ENCODE measurements around the gene HEYL.
"Not testable (repeated sequence)": the region's sequence is repeated elsewhere in the genome, so short reads cannot be mapped to it uniquely, and the experiment has no call there.

HEYL gene

GRCh38 chr1:39601667-39602255 lies 37.7 kb downstream of the HEYL start:
- not testable (repeated sequence) for DNase-seq (ENCODE audit: low read depth)

DNA sequence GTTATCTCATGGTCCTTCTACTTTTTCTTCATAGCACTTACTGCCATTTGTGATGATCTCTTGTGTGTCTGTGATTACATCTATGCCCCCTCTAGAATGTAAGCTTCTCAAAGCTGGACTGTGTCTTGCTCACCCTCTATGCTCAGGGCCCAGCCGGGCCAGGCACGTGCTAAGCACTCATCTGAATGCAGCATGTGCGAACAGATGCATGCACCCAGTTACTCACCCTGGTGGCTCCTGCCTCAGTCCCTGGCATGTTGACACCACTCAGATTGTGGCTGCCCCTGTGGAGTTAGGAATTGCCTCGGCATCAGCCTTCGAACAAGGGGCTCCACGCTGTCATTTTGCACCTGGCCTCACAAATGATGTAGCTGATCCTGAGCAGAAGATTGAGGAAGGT lies 43.3 kb downstream of the HEYL start:
- no peak for DNase-seq (ENCODE audit: low read depth)

DNA sequence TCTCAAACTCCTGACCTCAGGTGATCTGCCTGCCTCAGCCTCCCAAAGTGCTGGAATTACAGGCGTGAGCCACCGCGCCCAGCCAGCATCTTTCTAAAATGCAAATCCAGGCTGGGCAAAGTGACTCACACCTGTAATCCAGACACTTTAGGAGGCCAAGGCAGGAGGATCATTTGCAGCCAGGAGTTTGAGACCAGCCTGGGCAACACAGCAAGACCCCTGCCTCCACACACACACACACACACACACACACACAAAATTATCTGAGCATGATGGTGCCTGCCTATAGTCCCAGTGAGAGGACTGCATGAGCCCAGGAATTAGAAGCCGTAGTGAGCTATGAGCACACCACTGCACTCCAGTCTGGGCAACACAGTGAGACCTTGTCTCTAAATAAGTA lies 46.1 kb downstream of the HEYL start:
- no peak for DNase-seq (ENCODE audit: low read depth)

- DNase-seq (ENCODE audit: low read depth): no peak
Observed at GRCh38 chr1:39592069-39592468, 47.4 kb downstream of the HEYL start.

DNA sequence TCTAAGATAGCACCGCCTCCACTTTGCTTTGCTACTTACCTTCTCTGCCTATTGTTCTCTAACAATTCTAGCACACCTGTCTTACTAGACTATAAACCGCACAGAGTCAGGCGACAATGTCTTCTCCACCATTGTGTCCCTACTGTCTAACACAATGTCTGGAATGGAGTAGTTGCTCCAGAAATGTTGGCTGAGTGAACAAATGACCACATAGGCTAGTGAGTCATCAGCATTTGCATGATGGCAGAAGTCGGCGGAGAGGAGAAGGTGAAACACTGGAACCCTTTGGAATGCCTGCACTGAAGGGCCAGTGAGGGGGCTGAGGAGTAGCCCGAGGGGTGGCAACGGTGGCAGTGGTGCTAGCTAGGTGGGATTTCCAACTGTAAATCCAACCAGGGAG lies 48.9 kb downstream of the HEYL start:
- no peak for DNase-seq (ENCODE audit: low read depth)

DNA sequence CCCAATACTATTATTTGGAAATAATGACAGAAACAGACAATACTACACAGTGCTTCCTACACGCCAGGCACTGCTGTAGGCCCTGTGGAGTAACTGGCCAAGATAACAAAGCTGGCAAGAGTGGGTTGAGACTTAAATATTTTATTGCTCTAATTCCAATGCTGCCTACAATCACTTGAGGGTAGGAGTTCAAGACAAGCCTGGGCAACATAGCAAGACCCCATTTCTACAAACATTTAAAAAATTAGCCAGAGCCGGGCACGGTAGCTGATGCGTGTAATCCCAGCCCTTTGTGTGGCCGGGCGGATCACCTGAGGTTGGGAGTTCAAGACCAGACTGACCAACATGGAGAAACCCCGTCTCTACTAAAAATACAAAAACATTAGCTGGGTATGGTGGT lies 53.5 kb downstream of the HEYL start:
- DNase-seq (ENCODE audit: low read depth): no peak

DNA sequence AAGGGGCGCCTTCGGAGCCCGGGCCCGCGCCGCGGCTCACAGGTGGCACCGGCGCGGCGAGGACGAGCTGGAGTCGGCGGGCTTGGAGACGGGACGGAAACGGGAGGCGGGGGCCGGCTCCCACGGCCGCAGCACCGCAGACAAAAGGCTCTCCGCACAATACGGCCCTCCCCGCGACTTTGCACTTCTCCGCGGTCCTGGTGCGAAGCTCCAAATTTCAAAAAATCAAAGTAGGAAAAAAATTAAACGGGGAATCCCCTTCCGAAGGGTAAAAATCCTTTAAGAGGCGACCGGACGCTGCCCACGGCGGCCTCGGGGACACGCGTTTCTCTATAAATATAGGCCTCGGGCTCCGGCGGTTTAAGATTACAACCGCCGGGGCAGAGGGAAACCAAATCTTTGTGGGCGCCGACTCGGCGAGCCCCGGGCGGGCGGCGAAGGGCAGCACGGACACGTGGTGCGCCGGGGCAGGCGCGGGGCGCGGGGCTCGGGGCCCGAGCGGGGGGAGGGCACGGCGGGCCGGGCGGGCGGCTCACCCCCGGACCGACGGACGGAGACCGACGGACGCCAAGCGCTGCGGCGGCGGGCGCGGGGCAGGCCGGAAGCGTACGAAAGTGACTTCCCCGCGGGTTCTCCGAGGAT lies 63.3 kb downstream of the HEYL start:
- no peak for DNase-seq (ENCODE audit: low read depth)

GRCh38 chr1:39575191-39576015 lies 64.0 kb downstream of the HEYL start:
- peak; percentile 24 for DNase-seq (ENCODE audit: low read depth)

DNA sequence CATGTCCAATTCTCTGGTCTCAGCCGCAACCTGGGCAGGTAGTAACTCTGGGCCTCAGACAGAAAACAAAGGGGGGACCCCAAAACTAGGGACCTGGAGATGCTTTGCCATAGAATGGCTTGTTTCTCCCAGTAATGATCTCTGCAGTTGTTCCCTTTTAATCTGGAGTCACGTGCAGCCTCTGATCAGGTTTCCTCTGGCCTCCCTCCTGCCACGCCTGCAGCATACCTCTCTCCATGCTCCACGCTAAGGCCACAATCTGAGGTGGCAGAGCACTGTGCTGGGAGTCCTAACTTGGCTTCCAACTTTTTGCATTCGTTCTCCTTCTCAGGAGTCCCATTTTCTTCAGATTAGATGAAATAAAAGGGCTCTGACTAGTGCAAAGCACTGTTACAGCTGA lies 64.8 kb downstream of the HEYL start:
- no peak for DNase-seq (ENCODE audit: low read depth)

Measured in non-pigmented ciliary epithelial cell (primary cell).